ENCODE measurements around the gene FLNB. TPM values are rescaled to one million over a fixed set of nuclear protein-coding genes. Genes with fewer than 3 reads are reported as not detected.
"Not testable (repeated sequence)": the region's sequence is repeated elsewhere in the genome, so short reads cannot be mapped to it uniquely, and the experiment has no call there.

Gene FLNB
- total RNA-seq, 1 donor from 2014 or later, result 75.4 TPM

GRCh38 chr3:58200846-58201355 is 192.7 kb downstream of the FLNB start:
- H3K27me3 Mint-ChIP-seq (ENCODE audit: unreplicated experiment), result peaks cover 24% of the 10 kb centered on the region
- no peak for TF ChIP-seq CTCF (IDR thresholded peaks at IDR 0.05; ENCODE audit: partially characterized antibody, unreplicated experiment)
- H3K36me3 Mint-ChIP-seq (ENCODE audit: unreplicated experiment), result no peaks in the 10 kb centered on the region
- H3K27ac Mint-ChIP-seq (ENCODE audit: unreplicated experiment), result peak overlapping the region; percentile 84
- H3K4me1 Mint-ChIP-seq (ENCODE audit: low read depth, unreplicated experiment), result peaks cover 39% of the 10 kb centered on the region
- H3K9me3 Mint-ChIP-seq (ENCODE audit: unreplicated experiment), result peaks cover 21% of the 10 kb centered on the region
- DNase-seq, result peak; percentile 79
- peak overlapping the region; percentile 50 for H3K4me3 Mint-ChIP-seq (ENCODE audit: unreplicated experiment)

- Mint-ChIP-seq H3K4me3 (ENCODE audit: unreplicated experiment) (peak overlapping the region; percentile 56), H3K9me3 (ENCODE audit: unreplicated experiment) (peaks cover 22% of the 10 kb centered on the region), H3K27ac (ENCODE audit: unreplicated experiment) (peak overlapping the region; percentile 84), H3K4me1 (ENCODE audit: low read depth, unreplicated experiment) (peaks cover 40% of the 10 kb centered on the region), H3K27me3 (ENCODE audit: unreplicated experiment) (peaks cover 23% of the 10 kb centered on the region)
- DNase-seq; H3K36me3 Mint-ChIP-seq (ENCODE audit: unreplicated experiment): not testable (repeated sequence)
Observed at GRCh38 chr3:58201451-58201850, 193.2 kb downstream of the FLNB start.

- Mint-ChIP-seq H3K4me3 (ENCODE audit: unreplicated experiment) (peak overlapping the region; percentile 79), H3K4me1 (ENCODE audit: low read depth, unreplicated experiment) (peaks cover 34% of the 10 kb centered on the region)
- DNase-seq, result peak; percentile 79
Observed at GRCh38 chr3:58202917-58203360, 194.7 kb downstream of the FLNB start.

GRCh38 chr3:58203541-58203940 is 195.3 kb downstream of the FLNB start:
- H3K9me3 Mint-ChIP-seq (ENCODE audit: unreplicated experiment), result peaks cover 23% of the 10 kb centered on the region

More at GRCh38 chr3:58202917-58203360, 194.7 kb downstream of the FLNB start:
- H3K9me3 Mint-ChIP-seq (ENCODE audit: unreplicated experiment), result peaks cover 21% of the 10 kb centered on the region
- H3K36me3 Mint-ChIP-seq (ENCODE audit: unreplicated experiment), result no peaks in the 10 kb centered on the region
- peaks cover 22% of the 10 kb centered on the region for H3K27me3 Mint-ChIP-seq (ENCODE audit: unreplicated experiment)
- peak overlapping the region; percentile 95 for H3K27ac Mint-ChIP-seq (ENCODE audit: unreplicated experiment)
- no peak for TF ChIP-seq CTCF (IDR thresholded peaks at IDR 0.05; ENCODE audit: partially characterized antibody, unreplicated experiment)

GRCh38 chr3:58204720-58205119 is 196.5 kb downstream of the FLNB start:
- H3K27ac Mint-ChIP-seq (ENCODE audit: unreplicated experiment), result no peak overlapping the region
- DNase-seq, result no peak
- no peak overlapping the region for H3K4me3 Mint-ChIP-seq (ENCODE audit: unreplicated experiment)
- H3K27me3 Mint-ChIP-seq (ENCODE audit: unreplicated experiment), result peaks cover 22% of the 10 kb centered on the region
- H3K4me1 Mint-ChIP-seq (ENCODE audit: low read depth, unreplicated experiment), result peaks cover 29% of the 10 kb centered on the region
- H3K36me3 Mint-ChIP-seq (ENCODE audit: unreplicated experiment), result no peaks in the 10 kb centered on the region
- TF ChIP-seq CTCF (IDR thresholded peaks at IDR 0.05; ENCODE audit: partially characterized antibody, unreplicated experiment), result no peak
- peaks cover 23% of the 10 kb centered on the region for H3K9me3 Mint-ChIP-seq (ENCODE audit: unreplicated experiment)

More at GRCh38 chr3:58203541-58203940, 195.3 kb downstream of the FLNB start:
- DNase-seq, result no peak
- Mint-ChIP-seq H3K27ac (ENCODE audit: unreplicated experiment) (peak overlapping the region; percentile 95), H3K4me1 (ENCODE audit: low read depth, unreplicated experiment) (peaks cover 32% of the 10 kb centered on the region), H3K36me3 (ENCODE audit: unreplicated experiment) (no peaks in the 10 kb centered on the region), H3K4me3 (ENCODE audit: unreplicated experiment) (peak overlapping the region; percentile 79), H3K27me3 (ENCODE audit: unreplicated experiment) (peaks cover 22% of the 10 kb centered on the region)
- no peak for TF ChIP-seq CTCF (IDR thresholded peaks at IDR 0.05; ENCODE audit: partially characterized antibody, unreplicated experiment)
